ENCODE measurements around the gene CARMIL1. TPM values are rescaled to one million over a fixed set of nuclear protein-coding genes. Genes with fewer than 3 reads are reported as not detected.

CARMIL1 gene
- total and polyA plus RNA-seq, 2 of the 8 experiments (the other 6 are each of a cell fraction or from before 2014, with no cell fraction given), result 20.3 to 40.4 TPM

- TF ChIP-seq BCL11A (IDR thresholded peaks at IDR 0.05; ENCODE audit: low read depth in 2 of 2, low read length in 2 of 2) (no peak), CEBPB (IDR thresholded peaks at IDR 0.05; ENCODE audit: low read depth, low read length) (no peak), SP2 (IDR thresholded peaks at IDR 0.05; ENCODE audit: low read length) (no peak), YY1 (IDR thresholded peaks at IDR 0.05; ENCODE audit: low read depth, low read length) (no peak), KDM1A (IDR thresholded peaks at IDR 0.05; ENCODE audit: borderline replicate concordance, low read length) (no peak), CHD1 (IDR thresholded peaks at IDR 0.05; ENCODE audit: low read depth, low read length) (no peak)
Observed at GRCh38 chr6:25452031-25452430, 172.9 kb downstream of the CARMIL1 start (continued).

All from H1 (cell line).